Measurements from ENCODE around the gene TRAF4. TPM values are rescaled to one million over a fixed set of nuclear protein-coding genes. Genes with fewer than 3 reads are reported as not detected.
"Not testable (repeated sequence)": the region's sequence is repeated elsewhere in the genome, so short reads cannot be mapped to it uniquely, and the experiment has no call there.

TRAF4 gene
- total RNA-seq, 1 donor from 2014 or later, result 2.4 TPM

DNA sequence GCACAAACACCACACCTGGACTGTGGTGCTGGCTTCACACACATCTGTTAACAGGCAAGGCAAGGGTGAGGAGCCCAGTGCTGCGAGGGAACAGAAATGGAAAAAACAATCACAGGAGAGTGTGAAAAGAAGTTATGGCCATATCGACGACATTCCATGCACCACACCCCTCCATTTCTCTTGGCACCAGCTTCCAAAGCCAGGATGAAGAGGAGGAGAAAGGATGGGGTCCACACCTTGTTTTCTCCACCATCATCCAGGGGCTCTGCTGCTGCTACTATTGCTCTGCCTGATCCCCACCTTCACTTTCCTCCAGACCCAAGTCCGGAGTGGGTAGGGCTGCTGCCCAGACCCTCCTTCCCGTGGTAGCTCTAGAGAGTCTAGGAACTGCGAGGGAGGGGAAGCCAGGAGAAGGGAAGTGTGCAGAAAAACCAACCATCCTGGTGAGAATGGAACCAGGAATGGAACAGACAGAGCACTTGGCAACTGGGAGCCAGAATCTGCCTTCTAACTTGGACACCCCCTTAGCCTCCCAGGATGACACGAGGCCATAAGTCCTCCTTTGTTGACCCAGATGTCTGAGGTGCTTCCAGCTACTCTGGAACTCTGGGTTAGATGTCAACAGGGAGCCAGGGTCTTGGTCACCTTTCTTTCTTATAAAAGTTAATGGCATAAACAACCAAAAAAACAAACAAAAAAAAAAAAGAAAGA is 31.0 kb upstream of the TRAF4 start:
- ATAC-seq (ENCODE audit: poor library complexity), result no peak
- intact Hi-C loops (cut with DNase I), result no loop called here
- no peak for DNase-seq

DNA sequence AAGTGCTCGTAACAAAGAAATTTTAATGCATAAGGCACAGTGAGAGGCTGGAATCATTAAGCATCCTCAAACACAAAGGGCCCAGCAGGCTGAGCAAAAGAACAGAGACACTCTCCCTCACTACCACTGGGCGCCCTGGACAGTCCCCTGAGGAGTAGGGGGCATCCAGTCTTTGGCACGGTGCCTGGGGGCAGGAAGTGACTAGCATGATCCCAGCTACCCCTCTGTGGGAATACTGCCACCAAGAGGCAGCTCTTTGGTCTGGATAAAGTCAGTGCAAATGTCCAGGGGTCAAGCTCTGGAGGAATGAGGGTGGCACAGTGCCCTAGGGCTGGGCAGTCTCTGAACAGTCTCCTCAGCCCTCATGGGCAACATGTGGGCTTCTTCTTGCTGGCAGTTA is 29.5 kb upstream of the TRAF4 start:
- intact Hi-C loops (cut with DNase I), result no loop called here
- ATAC-seq (ENCODE audit: poor library complexity) (no peak), DNase-seq (no peak)

DNA sequence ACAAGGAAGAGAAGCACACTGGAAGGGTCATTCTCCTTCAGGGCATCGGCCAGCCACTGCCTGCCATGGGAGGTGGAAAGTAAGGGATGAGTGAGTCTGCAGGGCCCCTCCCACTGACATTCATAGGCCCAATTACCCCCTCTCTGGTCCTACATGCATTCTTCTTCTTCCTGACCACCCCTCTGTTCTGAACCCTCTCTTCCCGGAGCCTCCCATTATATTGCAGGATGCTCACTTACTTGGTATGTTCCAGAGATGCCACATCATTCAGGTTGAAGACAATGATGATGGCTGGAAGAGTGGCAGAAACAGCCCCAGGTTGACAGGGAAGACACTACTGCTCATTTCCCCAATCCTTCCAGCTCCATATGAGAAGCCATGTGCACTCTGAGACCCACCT is 28.6 kb upstream of the TRAF4 start:
- ATAC-seq (ENCODE audit: poor library complexity), result no peak
- DNase-seq, result peak; percentile 23
- intact Hi-C loops (cut with DNase I), result no loop called here

DNA sequence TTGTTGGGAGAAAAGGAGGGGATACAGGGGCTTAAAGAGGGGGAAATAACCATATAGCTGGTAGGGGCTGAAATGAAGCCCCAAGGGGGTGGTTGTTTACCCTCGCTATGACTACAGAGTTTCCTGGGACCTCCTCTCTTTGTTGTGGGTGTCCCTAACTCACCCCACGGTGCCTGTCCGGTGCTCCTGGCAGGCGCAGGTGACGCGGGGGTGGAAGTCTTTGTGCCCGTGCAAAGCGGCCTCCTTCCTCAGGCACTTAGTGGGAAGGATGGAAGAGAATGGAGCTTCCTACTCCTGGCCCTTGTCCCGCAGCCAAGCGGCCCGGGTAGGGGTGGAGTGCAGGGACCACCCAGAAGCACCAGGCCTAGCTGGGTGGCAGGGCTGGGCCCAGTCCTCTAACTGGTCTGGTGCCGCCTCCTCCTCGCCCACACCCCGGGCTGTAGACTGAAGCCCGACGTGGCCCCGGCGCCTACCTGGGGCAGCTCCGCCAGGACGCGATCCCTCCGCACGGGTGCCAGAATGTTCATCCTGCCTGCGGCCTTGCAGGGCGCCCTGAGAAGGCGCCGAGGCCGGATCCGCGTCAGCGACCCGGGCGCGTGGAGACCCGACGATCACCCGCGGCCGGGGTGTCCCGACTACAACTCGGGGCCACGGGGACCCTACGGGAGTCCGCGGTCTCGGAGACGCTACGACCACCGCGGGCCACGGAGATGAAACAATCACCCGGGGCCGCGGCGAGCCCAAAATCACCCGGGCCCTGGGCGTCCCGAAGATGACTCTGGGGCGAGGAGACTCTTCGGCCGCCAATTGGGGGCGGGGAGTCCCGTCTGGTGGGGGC is 26.9 kb upstream of the TRAF4 start:
- ATAC-seq (ENCODE audit: poor library complexity), result no peak
- peak; percentile 65 for DNase-seq
- intact Hi-C loops (cut with DNase I), result no loop called here

DNA sequence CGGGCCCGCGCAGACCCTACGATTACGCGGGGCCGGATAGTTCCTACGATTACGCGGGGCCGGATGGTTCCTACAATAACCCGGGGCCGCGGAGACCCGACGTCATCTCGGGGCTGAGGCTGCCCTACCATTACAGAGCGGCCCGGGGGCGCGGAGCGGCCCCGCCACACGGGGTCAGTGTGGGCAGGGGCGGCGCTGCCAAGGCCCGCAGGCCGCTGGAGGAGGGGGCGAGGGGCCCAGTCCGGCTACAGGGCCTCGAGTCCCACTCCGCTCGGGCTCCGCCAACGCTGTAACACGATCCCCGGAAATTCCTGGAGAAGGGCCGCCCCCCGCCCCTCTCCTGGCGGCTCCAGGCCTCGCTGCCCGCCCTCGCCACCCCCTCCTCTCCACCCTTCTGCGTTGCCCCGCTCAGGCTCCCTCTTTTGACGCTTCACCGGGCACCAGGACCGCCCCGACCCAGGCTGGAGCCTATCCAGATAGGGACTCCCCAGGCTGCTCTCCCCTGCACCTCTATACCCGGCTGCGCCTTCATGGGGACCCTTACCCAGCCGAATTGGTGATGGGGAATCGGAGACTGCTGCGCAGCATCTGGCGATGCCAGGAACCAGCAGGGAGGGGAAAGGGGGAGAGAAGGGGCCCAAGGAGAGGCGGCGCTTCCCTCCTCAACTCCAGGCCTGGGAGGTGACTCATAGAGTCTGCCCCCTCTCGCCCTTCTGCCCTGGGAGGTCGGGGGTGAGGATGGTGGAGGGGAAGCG is 26.1 kb upstream of the TRAF4 start, which contains the start of gene RAB34:
TSS of gene RAB34 (minus strand) at position 291 of the 755 bp plus-strand sequence. CDS start 602 bp downstream, outside the sequence.
- ATAC-seq (ENCODE audit: poor library complexity), result peak; percentile 31
- DNase-seq, result peak; percentile 81
- intact Hi-C loops (cut with DNase I), result no loop called here

DNA sequence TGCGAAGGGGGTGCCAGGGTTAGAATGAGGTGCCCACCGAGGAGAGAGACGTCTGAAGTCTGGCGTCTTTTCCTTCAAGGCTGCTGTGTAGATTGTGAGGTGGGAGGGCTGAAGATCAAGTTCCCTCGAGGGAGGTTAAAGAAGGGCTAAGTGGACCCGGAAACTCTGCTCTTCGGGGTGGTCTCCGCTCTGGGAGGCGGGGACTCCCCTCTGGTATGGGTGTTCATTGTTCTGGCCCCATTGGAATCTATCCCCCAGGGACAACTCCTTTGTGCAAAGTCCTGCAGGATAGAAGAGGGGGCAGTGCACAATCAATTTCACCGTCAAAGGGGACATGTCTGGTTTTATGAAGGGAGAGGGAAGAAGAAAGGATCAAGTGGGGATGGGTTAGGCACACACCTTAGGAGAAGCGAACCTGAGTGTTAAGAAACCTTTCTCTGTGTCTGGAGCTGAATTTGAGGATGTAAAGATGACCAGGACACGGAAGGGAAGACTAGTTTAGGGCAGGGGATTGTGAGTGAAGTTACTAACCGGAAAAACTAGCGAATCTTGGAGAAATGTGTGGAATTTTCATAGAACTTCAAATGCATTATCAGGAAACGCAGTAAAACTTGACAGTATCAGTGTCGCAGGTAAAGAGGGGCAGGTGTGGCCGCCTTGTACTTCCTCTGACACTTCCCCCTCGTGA is 25.3 kb upstream of the TRAF4 start:
- ATAC-seq (ENCODE audit: poor library complexity), result no peak
- no peak for DNase-seq
- intact Hi-C loops (cut with DNase I), result no loop called here

DNA sequence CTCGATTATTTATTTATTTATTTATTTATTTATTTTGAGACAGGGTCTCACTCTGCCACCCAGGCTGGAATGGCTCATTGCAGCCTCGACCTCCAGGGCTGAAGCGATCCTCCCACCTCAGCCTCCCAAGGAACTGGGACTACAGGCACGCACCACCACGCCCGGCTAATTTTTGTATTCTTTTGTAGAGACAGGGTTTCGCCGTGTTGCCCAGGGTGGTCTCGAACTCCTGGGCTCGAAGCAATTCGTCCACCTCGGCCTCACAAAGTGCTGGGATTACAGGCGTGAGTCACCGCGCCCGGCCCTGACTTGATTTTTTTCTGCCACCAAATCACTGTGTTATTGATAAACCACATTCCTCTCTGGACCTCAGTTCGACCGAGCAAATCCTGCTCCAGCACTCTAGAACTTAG is 24.8 kb upstream of the TRAF4 start:
- intact Hi-C loops (cut with DNase I), result no loop called here
- no peak for DNase-seq
- no peak for ATAC-seq (ENCODE audit: poor library complexity)

DNA sequence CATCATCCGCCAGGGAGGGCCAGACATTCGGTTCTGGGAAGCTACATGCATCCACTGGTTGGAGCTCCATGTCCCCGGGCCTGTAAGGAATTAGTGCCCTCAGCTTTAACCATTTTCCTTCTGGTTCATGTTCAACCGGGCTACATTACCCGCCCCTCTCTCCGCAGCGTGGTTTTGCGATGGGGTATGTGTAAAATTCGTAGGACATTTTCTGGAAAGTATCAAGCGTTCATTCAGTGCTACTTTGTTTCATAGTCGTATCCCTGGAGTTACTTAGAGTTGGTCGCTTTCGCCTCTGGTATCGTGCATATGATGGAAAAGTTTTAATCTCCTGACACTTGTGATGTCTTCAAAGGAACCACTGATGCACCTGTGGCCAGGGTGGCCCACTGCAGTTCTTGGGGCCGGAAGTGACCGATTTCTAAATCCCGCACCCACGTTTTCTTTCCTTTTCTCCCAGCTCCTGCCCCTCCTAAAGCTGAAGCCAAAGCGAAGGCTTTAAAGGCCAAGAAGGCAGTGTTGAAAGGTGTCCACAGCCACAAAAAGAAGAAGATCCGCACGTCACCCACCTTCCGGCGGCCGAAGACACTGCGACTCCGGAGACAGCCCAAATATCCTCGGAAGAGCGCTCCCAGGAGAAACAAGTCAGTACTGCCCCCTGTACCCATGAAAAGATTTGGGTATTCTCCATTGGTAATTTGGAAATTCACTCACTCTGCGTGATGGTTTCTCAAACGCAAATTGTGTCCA is 23.4 kb upstream of the TRAF4 start:
- intact Hi-C loops (cut with DNase I), result loop anchor here (10.0 kb wide), 1 partner anchor 384 kb away; no protein-coding TSS in a partner anchor
- ATAC-seq (ENCODE audit: poor library complexity), result no peak

DNA sequence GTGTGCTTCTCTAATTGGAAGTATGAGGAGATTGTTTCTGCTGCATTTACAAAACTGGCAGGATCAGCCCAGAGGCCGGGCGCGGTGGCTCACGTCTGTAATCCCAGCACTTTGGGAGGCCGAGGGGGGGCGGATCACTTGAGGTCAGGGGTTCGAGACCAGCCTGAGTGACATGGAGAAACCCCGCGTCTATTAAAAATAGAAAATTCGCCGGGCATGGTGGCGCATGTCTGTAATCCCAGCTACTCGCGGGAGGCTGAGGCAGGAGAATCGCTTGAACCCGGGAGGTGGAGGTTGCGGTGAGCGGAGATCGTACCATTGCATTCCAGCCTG is 22.8 kb upstream of the TRAF4 start:
- peak; percentile 32 for DNase-seq
- intact Hi-C loops (cut with DNase I), result loop anchor here (10.0 kb wide), 1 partner anchor 384 kb away; no protein-coding TSS in a partner anchor
- ATAC-seq (ENCODE audit: poor library complexity), result not testable (repeated sequence)

More for the DNA sequence above, 23.4 kb upstream of the TRAF4 start:
- DNase-seq, result no peak

DNA sequence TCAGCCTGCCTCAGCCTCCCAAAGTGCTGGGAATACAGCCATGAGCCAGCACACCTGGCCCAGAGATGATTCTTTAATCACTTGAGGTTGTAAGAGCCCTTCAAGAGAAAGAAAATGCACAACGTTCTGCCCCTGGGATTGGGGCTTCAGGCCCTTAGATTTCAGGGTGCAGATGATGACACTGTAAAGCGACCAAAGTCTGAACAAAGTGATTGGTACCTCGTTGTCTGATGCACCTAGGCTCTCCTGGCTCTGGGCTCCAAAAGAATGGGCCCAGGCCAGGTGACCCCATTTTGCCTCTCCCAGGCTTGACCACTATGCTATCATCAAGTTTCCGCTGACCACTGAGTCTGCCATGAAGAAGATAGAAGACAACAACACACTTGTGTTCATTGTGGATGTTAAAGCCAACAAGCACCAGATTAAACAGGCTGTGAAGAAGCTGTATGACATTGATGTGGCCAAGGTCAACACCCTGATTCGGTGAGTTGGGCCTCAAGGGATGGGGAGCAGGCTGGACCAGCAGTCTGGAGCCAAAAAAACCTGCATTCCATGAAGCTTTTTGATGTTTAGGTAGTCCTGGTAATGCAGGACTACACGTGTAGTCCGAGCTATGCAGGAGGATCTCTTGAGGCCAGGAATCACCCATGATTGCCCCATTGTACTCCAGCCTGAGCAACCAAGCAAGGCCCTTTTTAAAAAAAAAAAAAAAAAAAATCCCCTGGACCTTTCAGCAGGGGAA is 21.2 kb upstream of the TRAF4 start:
- intact Hi-C loops (cut with DNase I), result loop anchor here (10.0 kb wide), 1 partner anchor 382 kb away; no protein-coding TSS in a partner anchor
- DNase-seq (peak; percentile 27), ATAC-seq (ENCODE audit: poor library complexity) (no peak)

DNA sequence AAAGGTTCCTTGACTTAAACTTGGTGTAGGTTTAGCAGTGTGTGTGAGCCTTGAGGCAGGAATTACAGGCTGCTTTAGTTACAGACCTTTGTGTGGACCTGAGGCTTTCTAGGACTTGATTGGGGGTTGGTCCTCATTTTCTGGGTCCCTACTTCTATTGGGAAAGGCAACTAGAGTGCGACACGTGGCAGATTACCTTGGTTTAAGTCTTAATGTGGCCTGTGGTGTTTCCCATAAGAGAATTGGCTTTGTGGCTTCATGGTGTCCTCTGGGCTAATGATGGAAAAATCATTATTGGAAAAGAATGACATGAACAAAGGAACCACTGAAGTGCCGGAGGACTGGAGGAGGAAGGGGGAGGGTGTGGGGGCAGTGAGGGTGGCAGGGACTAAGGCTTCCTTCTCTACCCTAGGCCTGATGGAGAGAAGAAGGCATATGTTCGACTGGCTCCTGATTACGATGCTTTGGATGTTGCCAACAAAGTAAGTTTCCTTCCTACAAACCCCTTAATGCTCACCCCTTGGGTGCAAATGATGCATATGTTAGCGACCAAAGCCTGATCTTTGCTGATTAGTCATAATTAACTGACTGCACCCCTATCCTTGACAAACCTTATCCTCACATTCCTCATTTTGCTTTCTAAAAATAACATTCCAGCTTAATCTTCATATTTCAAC is 20.5 kb upstream of the TRAF4 start:
- ATAC-seq (ENCODE audit: poor library complexity) (no peak), DNase-seq (peak; percentile 3)
- intact Hi-C loops (cut with DNase I), result loop anchor here (10.0 kb wide), 1 partner anchor 382 kb away; no protein-coding TSS in a partner anchor

DNA sequence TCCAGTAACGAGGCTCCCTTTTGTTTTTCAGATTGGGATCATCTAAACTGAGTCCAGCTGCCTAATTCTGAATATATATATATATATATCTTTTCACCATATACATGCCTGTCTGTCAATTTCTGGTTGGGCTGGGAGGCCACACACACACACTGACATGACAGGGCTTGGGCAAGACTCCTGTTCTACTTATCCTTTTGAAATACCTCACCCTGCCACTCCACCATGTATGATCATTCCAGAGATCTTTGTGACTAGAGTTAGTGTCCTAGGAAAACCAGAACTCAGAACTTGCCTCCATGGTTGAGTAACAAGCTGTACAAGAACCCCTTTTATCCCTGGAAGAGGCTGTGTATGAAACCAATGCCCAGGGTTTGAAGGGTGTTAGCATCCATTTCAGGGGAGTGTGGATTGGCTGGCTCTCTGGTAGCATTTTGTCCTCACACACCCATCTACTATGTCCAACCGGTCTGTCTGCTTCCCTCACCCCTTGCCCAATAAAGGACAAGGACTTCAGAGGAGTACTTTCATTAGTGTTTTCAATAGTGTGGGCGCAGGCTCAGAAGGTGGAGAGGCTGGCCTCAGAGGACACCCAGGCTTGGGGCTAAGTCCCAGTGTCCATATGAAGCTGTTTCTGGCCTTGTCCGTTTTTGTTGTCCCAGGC is 19.8 kb upstream of the TRAF4 start:
- DNase-seq; ATAC-seq (ENCODE audit: poor library complexity): not testable (repeated sequence)
- intact Hi-C loops (cut with DNase I), result loop anchor here (10.0 kb wide), 1 partner anchor 381 kb away; no protein-coding TSS in a partner anchor

DNA sequence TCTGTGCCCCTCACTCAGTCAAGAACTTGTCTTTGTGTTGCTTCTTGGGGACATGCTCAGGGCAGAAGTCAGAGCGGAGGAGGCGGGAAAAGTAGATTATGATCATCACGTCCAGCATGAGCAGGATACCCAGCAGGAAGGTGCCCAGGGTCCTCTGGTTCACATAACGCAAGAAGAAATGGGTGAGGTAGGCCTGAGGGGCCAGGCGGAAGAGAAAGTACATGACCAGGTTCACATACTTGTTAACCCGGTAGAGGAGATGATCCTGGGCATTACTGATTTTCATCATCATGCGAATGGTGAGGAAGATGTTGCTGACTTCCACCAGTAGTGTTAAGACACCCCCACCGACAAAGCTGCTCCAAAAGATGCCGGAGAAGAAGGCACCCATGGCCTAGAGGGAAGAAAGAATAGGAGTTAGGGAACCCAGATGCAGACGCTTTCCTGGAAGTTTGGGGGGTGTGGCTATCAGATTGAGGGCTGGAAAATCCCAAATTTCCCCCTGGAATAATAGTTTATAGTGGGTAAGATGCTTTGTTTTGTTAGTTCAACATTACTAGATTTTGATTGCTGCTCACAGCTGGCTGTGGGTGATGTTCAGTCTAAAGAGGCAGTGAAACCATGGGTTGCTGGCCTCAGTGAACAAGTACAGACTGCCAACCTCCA is 19.2 kb upstream of the TRAF4 start:
- peak; percentile 11 for DNase-seq
- intact Hi-C loops (cut with DNase I), result loop anchor here (5.0 to 10.0 kb wide), 2 partner anchors 228 to 380 kb away; partner anchors contain the start of gene PHF12
- no peak for ATAC-seq (ENCODE audit: poor library complexity)

DNA sequence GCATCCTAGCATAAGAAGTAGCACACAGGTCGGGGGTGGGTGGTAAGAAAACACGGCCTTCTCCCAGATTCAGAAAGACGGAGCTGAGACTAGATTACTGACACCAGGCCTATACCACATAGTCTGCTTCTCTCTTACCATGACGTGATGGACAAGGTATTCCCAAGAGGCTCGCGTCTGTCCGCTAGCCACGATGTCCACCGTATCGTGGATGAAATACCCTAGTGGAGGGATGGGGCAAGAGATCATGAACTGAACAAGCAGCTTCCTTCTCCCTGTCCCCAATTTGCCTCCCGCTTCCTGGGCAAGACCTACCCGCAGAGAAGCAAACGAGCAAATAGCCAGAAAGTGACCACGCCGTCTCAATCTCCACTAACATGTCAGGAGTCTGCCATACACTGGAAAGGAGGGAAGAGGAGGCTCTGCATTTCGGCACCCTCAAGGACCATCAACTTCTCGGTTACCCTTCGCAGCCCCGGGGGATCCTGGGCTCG is 18.6 kb upstream of the TRAF4 start:
- DNase-seq, result peak; percentile 13
- intact Hi-C loops (cut with DNase I), result loop anchor here (5.0 to 10.0 kb wide), 2 partner anchors 227 to 380 kb away; partner anchors contain the start of gene PHF12
- ATAC-seq (ENCODE audit: poor library complexity), result no peak

DNA sequence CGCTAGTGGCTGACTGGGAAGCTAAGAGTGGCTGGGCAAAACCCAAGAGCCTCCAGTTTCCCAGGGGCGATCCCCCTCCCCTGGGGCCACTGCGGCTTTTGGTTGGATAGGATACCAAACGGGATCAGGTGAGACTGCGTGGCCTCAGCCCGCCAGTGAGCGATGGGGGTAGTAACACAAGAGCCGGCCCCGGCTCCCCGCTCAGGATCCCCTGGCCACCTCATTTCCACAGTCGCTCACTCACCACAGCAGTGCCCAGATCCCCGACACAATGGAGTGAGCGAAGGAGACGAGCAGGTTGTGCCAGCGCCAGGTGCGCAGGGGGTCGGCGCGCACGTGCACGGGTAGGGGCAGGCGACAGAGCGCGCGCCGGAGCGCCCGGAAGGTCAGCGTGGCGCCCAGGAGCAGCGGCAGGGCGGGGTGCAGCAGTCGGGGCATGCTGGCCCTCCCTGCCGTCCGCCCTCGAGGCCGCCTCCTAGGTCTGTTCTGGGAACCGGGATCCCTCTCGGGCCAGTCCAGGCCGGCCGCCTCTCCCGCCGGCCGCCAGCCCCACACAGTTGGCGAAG is 18.1 kb upstream of the TRAF4 start:
- intact Hi-C loops (cut with DNase I), result loop anchor here (5.0 to 10.0 kb wide), 2 partner anchors 227 to 379 kb away; partner anchors contain the start of gene PHF12
- DNase-seq, result peak; percentile 80
- no peak for ATAC-seq (ENCODE audit: poor library complexity)

All from Right ventricle myocardium superior (tissue), 1 donor.